ENCODE measurements around the gene KCND3. TPM values are rescaled to one million over a fixed set of nuclear protein-coding genes. Genes with fewer than 3 reads are reported as not detected.

Gene KCND3
- polyA plus RNA-seq, 1 donor (not counting 4 experiments of a cell fraction or from before 2014, with no cell fraction given) = 0.21 TPM

GRCh38 chr1:111938536-111938935, 50.9 kb downstream of the KCND3 start:
- dilution Hi-C loops (cut with MboI; ENCODE audit: extremely low pct_ligation_motif_present, low sequenced_read_pairs) = no loop called here
- H3K27me3 ChIP-seq (ENCODE audit: control insufficient read depth, extremely low read depth, insufficient read depth, low read length) = peaks cover 2% of the 10 kb centered on the region
- TF ChIP-seq EZH2 (IDR thresholded peaks at IDR 0.05; ENCODE audit: low read length) (no peak), CTCF (optimal IDR thresholded peaks at IDR 0.05 in 1 of 3, IDR thresholded peaks at IDR 0.05 in 1 of 3, conservative IDR thresholded peaks at IDR 0.05 in 1 of 3; ENCODE audit: extremely low read depth in 1 of 3, insufficient read depth in 2 of 3, low read length in 3 of 3) (no peak)
- H3K36me3 ChIP-seq (ENCODE audit: control insufficient read depth in 2 of 2, extremely low read depth in 1 of 2, insufficient read depth in 2 of 2, low read length in 2 of 2) = no peaks in the 10 kb centered on the region
- no peak overlapping the region for H3K9ac ChIP-seq (ENCODE audit: control insufficient read depth, extremely low read depth, insufficient read depth, low read length)
- H2AFZ ChIP-seq (ENCODE audit: control insufficient read depth, low read length) = no peak overlapping the region
- DNase-seq (ENCODE audit: low read depth, low spot score) = no peak
- H3K9me3 ChIP-seq (ENCODE audit: control insufficient read depth, low read depth, low read length) = no peaks in the 10 kb centered on the region
- FAIRE-seq = no peak
- H4K20me1 ChIP-seq (ENCODE audit: control insufficient read depth, extremely low read depth, insufficient read depth, low read length) = no peaks in the 10 kb centered on the region
- no peak overlapping the region for H3K4me3 ChIP-seq (ENCODE audit: control insufficient read depth in 2 of 3, extremely low read depth in 1 of 3, insufficient read depth in 2 of 3, low read depth in 1 of 3, low read length in 3 of 3)
- H3K9me1 ChIP-seq (ENCODE audit: control insufficient read depth, extremely low read depth, insufficient read depth, low read length) = no peaks in the 10 kb centered on the region
- H3K4me1 ChIP-seq (ENCODE audit: control insufficient read depth, extremely low read depth, insufficient read depth, low read length) = peaks cover 15% of the 10 kb centered on the region
- H3K27ac ChIP-seq (ENCODE audit: control insufficient read depth, insufficient read depth, low read length) = no peak overlapping the region
- H3K4me2 ChIP-seq (ENCODE audit: control insufficient read depth, extremely low read depth, insufficient read depth, low read depth, low read length) = no peak overlapping the region
- H3K79me2 ChIP-seq (ENCODE audit: control insufficient read depth, insufficient read depth, low read length) = no peaks in the 10 kb centered on the region

DNA sequence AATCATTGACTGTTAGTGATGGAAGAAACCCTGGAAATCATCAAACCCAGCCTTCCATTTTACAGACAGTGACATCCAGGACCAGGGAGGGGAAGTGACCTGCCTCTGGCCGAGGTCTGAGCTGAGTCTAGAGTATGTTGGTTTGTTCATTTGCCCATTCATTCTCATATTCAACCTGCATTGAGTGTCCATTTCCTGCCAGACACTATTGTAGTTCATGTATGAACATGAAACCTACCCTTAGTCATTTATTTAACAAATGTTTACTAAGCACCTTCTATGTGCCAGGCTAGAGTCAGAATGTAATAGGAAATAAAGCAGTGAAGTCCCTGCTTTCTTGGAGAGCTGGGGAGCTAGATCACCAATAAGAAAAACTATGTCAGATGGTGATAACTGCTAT, 51.3 kb downstream of the KCND3 start:
- TF ChIP-seq EZH2 (IDR thresholded peaks at IDR 0.05; ENCODE audit: low read length) = no peak
- no peak for TF ChIP-seq CTCF (optimal IDR thresholded peaks at IDR 0.05 in 1 of 3, IDR thresholded peaks at IDR 0.05 in 1 of 3, conservative IDR thresholded peaks at IDR 0.05 in 1 of 3; ENCODE audit: extremely low read depth in 1 of 3, insufficient read depth in 2 of 3, low read length in 3 of 3)

More for the DNA sequence above, 51.3 kb downstream of the KCND3 start:
- FAIRE-seq (peak; percentile 69), DNase-seq (ENCODE audit: low read depth, low spot score) (no peak)
- Histone ChIP-seq H3K27ac (ENCODE audit: control insufficient read depth, insufficient read depth, low read length) (no peak overlapping the region), H4K20me1 (ENCODE audit: control insufficient read depth, extremely low read depth, insufficient read depth, low read length) (no peaks in the 10 kb centered on the region), H3K4me2 (ENCODE audit: control insufficient read depth, extremely low read depth, insufficient read depth, low read depth, low read length) (no peak overlapping the region), H3K9ac (ENCODE audit: control insufficient read depth, extremely low read depth, insufficient read depth, low read length) (no peak overlapping the region), H3K79me2 (ENCODE audit: control insufficient read depth, insufficient read depth, low read length) (no peaks in the 10 kb centered on the region), H3K9me1 (ENCODE audit: control insufficient read depth, extremely low read depth, insufficient read depth, low read length) (no peaks in the 10 kb centered on the region), H3K36me3 (ENCODE audit: control insufficient read depth in 2 of 2, extremely low read depth in 1 of 2, insufficient read depth in 2 of 2, low read length in 2 of 2) (no peaks in the 10 kb centered on the region), H3K4me1 (ENCODE audit: control insufficient read depth, extremely low read depth, insufficient read depth, low read length) (peaks cover 15% of the 10 kb centered on the region), H3K27me3 (ENCODE audit: control insufficient read depth, extremely low read depth, insufficient read depth, low read length) (peaks cover 2% of the 10 kb centered on the region), H3K4me3 (ENCODE audit: control insufficient read depth in 2 of 3, extremely low read depth in 1 of 3, insufficient read depth in 2 of 3, low read depth in 1 of 3, low read length in 3 of 3) (no peak overlapping the region), H3K9me3 (ENCODE audit: control insufficient read depth, low read depth, low read length) (no peaks in the 10 kb centered on the region), H2AFZ (ENCODE audit: control insufficient read depth, low read length) (no peak overlapping the region)
- dilution Hi-C loops (cut with MboI; ENCODE audit: extremely low pct_ligation_motif_present, low sequenced_read_pairs) = no loop called here

All from keratinocyte (primary cell).